Measurements from ENCODE around the gene INPP4A. TPM values are rescaled to one million over a fixed set of nuclear protein-coding genes. Genes with fewer than 3 reads are reported as not detected.
A peak's percentile ranks its signal among the peaks of the same experiment; 100 is the strongest.

Gene INPP4A
- total RNA-seq, 1 donor, result 26.8 TPM

DNA sequence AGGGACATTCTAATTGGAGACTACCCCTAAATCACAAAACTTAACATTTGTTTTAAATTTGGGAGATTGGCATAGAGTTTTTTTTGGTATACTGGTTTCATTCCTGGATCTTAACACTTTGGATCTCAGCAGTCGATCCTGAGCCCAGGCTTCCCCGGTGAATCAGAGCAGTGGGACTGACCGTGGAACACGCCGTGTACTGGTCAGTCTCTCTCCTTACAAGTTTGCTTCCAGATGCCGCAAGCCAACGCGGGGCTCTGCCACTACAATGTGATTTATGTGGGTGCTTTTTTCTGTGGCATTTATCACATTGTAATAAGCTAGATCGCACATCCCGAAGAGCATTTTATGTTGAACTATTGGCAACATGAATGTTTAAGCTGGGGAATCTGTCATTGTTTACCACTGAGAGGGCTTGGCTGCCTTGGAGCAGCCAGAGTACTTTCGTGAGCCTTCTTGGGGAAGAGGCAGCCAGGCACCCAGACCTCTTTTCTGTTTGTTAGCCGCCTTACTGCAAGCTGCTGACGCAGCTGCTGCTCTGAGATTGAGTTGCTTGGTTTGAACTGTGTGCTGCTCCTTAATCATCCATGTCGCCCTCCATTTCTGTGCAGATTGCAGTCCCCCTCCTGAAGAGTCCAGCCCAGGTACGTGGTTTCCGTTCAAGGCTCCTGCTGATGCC, 114.3 kb downstream of the INPP4A start:
- H3K4me3 ChIP-seq (ENCODE audit: low read depth, low read length), result no peak overlapping the region
- TF ChIP-seq, protein P1, sequence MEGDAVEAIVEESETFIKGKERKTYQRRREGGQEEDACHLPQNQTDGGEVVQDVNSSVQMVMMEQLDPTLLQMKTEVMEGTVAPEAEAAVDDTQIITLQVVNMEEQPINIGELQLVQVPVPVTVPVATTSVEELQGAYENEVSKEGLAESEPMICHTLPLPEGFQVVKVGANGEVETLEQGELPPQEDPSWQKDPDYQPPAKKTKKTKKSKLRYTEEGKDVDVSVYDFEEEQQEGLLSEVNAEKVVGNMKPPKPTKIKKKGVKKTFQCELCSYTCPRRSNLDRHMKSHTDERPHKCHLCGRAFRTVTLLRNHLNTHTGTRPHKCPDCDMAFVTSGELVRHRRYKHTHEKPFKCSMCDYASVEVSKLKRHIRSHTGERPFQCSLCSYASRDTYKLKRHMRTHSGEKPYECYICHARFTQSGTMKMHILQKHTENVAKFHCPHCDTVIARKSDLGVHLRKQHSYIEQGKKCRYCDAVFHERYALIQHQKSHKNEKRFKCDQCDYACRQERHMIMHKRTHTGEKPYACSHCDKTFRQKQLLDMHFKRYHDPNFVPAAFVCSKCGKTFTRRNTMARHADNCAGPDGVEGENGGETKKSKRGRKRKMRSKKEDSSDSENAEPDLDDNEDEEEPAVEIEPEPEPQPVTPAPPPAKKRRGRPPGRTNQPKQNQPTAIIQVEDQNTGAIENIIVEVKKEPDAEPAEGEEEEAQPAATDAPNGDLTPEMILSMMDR (IDR thresholded peaks at IDR 0.05; ENCODE audit: insufficient read depth, low read depth, low read length), result no peak
- DNase-seq (ENCODE audit: low read depth), result no peak

DNA sequence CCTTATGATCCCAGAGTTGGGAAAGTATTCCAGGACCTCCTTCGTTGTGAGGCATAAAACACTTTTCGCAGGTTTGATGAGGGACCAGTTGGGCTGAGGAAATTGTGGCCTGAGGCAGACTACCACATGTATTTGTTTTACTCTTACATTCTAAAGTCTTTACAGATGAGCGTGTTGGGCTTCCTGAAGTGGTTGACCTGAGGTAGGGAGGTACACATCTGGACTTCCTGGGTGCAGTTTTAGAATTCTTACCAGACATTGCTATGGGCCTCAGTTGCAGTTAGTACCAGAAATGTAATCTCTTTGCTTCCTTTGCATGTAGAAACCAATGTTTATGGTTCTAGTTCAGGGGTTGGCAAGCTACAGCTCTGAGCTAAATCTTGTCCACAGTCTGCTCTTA, 114.9 kb downstream of the INPP4A start:
- peak; percentile 5 for DNase-seq (ENCODE audit: low read depth)
- TF ChIP-seq, protein P1 (IDR thresholded peaks at IDR 0.05; ENCODE audit: insufficient read depth, low read depth, low read length), result no peak
- no peak overlapping the region for H3K4me3 ChIP-seq (ENCODE audit: low read depth, low read length)

DNA sequence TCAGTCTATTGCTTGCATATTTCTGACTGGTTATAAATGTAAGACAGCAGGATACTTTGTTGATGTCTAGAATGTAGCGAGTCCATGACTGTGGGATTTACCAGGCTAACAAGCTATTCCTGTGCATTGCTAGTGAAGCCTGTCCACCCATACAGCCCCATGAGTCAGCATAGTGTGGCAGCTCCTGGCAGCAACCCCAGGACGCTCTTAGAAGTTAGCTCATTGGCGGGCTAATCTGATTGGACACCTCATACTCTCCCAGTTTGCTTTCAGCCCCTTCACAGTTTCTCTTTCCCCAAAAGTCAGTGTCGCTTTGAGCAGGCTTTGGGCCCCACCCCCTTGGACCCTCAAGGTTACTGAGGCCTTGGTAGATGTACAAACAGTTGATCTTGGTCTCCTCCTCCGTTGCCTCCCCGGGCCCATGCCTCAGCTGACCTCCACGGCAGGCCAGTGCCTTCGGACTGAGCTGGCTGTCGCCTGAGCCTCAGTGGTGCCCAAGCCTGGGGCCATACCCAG, 115.7 kb downstream of the INPP4A start:
- TF ChIP-seq, protein P1 (IDR thresholded peaks at IDR 0.05; ENCODE audit: insufficient read depth, low read depth, low read length), result no peak
- DNase-seq (ENCODE audit: low read depth), result peak; percentile 81
- no peak overlapping the region for H3K4me3 ChIP-seq (ENCODE audit: low read depth, low read length)

DNA sequence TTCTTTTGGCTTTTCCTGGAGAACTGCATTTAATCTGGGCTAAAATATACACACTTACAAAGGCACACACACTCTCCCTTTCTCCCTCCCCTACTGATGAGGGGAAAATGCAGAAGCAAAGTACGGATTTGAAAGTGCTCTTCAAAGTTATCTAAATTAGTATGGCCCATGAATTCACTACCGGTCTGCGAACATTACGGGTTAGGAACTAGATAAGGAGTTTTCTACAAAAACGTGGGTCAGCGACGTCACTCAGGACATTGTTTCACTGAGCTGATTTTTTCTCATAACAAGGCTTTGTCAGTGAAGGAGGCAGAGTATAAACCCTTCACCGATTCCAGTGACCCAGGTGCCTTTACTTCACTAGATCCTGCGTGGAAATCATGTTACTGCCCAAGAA, 116.4 kb downstream of the INPP4A start:
- H3K4me3 ChIP-seq (ENCODE audit: low read depth, low read length), result no peak overlapping the region
- DNase-seq (ENCODE audit: low read depth), result no peak
- TF ChIP-seq, protein P1 (IDR thresholded peaks at IDR 0.05; ENCODE audit: insufficient read depth, low read depth, low read length), result no peak

DNA sequence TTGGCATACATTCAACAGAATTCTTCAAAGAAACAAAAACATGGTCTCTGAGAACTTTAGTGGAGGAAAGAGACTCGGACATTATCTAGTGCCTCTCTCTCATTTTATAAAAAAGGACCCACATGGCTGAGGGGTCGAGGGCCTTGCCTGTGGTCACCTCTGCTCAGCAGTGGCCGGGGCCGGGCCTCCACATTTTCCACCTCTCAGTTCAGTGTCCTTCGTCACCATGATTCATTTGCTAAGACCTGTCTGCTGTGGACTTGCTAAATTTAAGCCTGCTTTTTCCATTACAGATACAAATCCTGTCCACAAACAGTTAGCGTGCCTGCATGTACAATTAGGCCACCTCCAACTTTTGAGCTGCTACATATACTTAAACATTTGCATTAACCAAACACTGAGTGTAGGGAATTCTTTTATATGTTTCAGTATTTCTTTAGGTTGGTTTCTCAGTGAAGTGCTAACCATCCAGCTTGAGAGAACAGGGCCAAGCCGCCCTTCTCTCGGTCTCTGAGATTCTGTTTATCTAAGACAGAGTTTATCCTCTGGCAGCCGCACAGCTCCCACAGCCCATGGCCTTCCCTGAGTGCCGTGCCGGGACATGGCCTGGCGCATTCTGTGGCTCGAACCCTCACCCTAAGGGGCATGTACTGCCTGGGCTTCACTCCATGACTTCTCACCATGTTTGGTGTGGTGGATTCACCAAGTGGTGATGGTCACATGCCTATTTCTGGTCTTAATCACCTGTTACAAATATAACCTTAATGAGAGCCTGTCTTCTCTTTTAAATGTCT, 117.4 kb downstream of the INPP4A start:
- TF ChIP-seq, protein P1 (IDR thresholded peaks at IDR 0.05; ENCODE audit: insufficient read depth, low read depth, low read length), result no peak
- H3K4me3 ChIP-seq (ENCODE audit: low read depth, low read length), result no peak overlapping the region
- DNase-seq (ENCODE audit: low read depth), result no peak

DNA sequence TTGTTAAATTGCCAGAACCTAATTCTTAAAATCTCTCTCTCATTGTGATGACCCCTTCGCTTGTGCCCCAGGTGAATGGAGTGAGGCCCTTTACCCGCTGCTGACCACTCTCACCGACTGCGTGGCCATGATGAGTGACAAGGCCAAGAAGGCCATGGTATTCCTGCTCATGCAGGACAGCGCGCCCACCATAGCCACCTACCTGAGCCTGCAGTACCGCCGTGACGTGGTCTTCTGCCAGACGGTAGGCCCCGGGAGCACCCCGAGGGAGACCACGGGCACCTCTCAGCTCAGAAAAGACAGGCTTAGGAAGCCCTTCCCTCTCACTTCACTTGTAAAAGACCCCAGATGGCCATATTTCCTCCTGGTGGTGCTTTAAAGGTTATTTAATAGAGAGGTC, 118.7 kb downstream of the INPP4A start:
- H3K4me3 ChIP-seq (ENCODE audit: low read depth, low read length), result no peak overlapping the region
- TF ChIP-seq, protein P1 (IDR thresholded peaks at IDR 0.05; ENCODE audit: insufficient read depth, low read depth, low read length), result no peak
- DNase-seq (ENCODE audit: low read depth), result no peak

Measured in fibroblast of villous mesenchyme (primary cell).